NCI-H2081 treated with DMSO at 0.1 percent for 48 hours (cell line): ENCODE data around the gene SHF.

Experiments
- DNase-seq: peaks from one replicate; lab custom pipeline; 2025; lab: John Stamatoyannopoulos, UW

SHF gene

DNA sequence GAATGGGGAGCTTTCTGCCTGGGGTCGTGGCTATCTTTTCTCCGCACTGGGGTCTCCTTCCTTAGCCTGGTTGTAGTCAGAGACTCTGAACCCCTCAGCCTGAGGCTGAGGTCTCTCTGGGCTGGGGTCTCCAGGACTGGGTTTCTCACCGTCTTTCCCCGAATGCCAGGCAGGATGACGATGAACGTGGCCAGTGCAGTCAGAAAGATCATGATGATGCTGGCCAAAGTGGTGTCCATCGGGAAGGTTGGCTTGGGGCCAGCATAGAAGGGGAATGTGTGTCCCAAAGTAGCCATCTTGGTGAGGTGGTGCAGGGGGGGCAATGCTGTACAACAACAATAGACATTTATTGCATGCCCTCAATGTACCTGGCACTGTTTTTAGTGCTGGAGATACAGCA is 65.0 kb downstream of the SHF start:
- DNase-seq: no peak

DNA sequence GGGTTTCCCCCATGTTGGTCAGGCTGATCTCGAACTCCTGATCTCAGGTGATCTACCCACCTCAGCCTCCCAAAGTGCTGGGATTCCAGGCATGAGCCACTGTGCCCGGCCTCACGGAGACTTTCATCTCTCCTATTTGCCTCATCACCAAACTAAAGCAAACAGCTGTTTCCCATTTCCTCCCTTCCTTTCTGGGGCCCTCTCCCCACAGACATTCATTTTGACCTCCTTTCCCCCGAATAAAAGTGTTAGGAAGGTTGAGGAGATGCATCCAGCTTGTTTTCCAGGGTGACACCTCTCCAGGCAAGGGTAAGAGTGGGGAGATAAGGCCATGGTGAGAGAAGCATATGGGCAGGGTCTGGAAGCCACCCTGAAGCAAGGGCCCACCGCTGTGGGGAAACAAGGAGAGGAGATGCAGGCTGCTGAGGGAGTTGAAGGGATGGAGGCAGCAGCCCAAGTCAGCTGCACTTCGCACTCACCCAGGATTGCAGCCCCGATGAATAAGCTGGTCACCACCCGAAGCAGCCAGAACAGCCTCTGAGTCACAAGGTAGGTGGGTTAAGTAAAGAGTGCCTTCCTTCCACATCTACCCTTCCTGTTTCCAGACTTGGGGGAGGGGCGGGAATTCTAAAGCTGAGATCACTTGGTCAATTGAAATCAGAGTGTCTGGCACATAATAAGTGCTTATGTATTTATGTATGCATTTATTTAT is 65.9 kb downstream of the SHF start:
- no peak for DNase-seq

DNA sequence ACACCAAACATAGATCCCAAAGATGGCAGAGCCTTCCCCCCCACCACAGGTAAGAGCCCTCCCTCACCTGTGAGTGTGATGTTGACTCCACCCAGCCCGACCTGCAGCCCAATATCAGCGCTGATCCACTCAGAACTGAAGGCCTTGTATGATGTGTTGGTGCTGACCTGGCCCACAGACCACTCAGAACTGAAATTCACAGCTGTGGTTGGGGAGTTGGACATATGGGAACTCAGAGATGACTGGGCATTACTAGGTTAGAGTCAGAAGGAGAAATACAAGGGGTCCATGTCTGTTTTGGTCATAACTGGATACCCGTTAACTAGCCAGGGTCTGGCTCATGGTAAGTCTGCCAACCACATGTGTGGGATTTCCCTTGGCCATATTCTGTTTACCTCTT is 66.7 kb downstream of the SHF start:
- no peak for DNase-seq

DNA sequence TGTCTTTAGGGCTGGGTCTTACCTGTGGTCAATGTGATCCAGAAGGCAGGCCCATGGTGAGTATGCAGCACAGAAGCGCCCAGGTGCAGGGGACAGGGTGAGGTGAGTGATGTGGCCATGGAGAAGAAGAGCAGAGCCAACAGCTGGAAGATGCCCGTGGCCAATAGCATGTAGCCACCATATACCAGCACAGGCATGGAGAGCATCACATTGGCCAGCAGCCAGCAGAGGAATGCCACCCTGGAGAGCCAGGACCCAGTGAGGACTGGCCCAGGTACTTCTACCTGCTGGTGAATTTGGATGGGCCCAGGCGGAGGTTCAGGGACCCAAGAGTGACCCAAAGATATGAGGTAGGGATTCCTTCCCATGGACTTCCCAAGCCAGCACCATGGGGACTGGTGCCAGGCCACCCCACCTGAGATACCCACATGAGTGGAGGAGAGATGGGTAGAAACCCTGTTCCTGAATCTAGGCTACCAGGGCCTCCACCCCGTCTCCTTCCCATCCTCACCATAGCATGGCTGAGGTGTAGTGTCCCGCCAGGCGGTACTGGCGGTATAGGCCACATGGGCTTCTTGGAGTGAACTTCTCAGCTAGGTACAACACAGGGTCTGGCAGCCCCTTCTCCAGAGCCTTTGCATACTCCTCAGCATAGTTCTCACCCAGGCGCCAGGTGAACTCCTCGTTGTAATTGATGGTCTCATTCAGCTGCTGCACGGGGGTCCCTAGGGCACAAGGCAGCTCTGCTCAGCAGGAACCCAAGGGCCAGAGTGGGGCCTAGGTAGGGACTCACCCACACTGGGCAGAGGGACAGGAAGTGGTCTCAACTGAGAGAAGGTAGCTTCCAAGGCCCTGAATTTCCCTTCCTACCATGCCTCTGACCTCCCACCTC is 67.4 kb downstream of the SHF start:
- DNase-seq: no peak

DNA sequence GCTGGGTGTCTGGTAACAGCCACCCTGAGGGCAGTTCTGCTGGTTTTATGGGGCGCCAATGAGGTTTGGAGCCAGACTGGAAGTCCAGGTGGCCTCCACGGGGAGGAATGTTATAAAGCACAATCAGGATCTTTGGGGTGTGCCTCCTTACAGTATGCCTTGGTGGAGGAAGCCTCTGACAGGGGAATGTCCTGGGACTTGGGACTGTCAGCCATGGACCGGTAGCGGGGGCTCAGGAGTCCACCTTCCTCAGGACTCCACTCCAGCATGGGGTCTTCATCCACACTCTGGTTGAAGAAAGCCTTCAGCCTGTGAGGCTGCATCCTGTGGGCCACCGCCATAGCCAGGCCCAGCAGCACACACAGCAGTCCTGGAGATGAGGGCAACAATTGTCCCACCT is 68.8 kb downstream of the SHF start:
- DNase-seq: no peak

DNA sequence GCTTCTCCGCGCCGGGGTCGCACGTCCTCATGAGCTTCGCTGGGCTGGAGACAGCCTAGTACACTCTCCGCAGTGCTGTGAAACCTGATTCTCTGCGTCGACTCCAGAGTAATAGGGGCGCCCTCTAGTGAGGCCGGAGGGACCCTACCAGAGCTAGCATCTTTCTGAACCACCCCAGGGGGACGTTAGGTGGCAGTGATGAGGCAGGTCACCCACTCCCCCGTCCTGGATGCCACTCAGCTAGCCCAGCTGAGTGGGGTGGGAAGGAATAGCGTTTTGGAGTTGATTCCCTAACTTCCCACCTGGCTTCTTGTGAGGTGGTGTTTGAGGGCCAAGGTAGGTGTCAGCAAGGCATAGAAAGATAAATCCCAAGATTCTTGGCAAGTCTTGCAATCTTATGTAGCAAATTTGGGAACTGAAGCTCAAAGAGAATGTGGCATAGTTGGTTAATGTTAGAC is 69.6 kb downstream of the SHF start:
- DNase-seq: peak; percentile 73

DNA sequence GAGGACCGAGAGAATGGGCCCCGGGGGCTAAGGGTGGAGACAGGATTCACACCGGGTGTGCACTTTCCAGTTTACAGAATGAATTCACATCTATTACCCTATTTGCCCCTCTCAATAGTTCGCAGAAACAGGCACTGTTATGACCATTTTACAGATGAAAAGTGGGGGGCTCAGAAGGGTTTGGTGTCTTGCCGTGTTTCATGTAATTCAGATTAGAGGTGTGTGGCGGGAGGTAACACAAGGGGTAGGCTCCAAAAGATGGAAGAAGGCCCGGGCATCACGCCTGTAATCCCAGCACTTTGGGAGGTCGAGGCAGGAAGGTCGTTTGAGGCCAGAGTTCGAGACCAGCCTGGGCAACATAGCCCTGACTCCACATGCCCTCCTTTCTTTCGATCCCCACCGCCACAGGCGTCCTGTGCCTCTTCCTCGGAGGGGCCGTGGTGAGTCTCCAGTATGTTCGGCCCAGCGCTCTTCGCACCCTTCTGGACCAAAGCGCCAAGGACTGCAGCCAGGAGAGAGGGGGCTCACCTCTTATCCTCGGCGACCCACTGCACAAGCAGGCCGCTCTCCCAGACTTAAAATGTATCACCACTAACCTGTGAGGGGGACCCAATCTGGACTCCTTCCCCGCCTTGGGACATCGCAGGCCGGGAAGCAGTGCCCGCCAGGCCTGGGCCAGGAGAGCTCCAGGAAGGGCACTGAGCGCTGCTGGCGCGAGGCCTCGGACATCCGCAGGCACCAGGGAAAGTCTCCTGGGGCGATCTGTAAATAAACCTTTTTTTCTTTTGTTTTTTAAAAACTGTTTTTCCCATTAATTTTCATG is 70.2 kb downstream of the SHF start:
- DNase-seq: no peak
